HG03175 (cell line): ENCODE data around the gene FGFBP3.
"Not testable (repeated sequence)": the region's sequence is repeated elsewhere in the genome, so short reads cannot be mapped to it uniquely, and the experiment has no call there.

Experiments
- ATAC-seq: cut with Tn5 transposase; IDR thresholded peaks from one replicate; pipeline ENCODE4 v1.9.1; 2021; ENCODE audit warnings: mild to moderate bottlenecking, moderate library complexity; ENCODE audit not compliant: unreplicated experiment

FGFBP3 gene

GRCh38 chr10:91901784-91902677, 7.3 kb downstream of the FGFBP3 start:
- ATAC-seq = no peak

GRCh38 chr10:91897421-91897820, 11.9 kb downstream of the FGFBP3 start:
- ATAC-seq = no peak

- no peak for ATAC-seq
These were observed 13.0 kb downstream of the FGFBP3 start for GRCh38 chr10:91896212-91896756.

- ATAC-seq = not testable (repeated sequence)
These were observed 15.0 kb downstream of the FGFBP3 start for GRCh38 chr10:91894261-91894685.

GRCh38 chr10:91893051-91893450, 16.2 kb downstream of the FGFBP3 start:
- no peak for ATAC-seq

- ATAC-seq = no peak
These were observed 17.9 kb downstream of the FGFBP3 start for GRCh38 chr10:91891125-91892001.

- peak; percentile 56 for ATAC-seq
These were observed 21.8 kb downstream of the FGFBP3 start for GRCh38 chr10:91887272-91888076.

- no peak for ATAC-seq
These were observed 22.4 kb downstream of the FGFBP3 start for GRCh38 chr10:91886954-91887271.

GRCh38 chr10:91885362-91886079, 23.8 kb downstream of the FGFBP3 start:
- no peak for ATAC-seq

GRCh38 chr10:91884536-91884935, 24.8 kb downstream of the FGFBP3 start:
- ATAC-seq = no peak

- no peak for ATAC-seq
These were observed 25.5 kb downstream of the FGFBP3 start for GRCh38 chr10:91883549-91884444.

GRCh38 chr10:91880310-91880709, 29.0 kb downstream of the FGFBP3 start:
- ATAC-seq = no peak

- no peak for ATAC-seq
These were observed 29.6 kb downstream of the FGFBP3 start for GRCh38 chr10:91879515-91880170.

GRCh38 chr10:91875779-91876178, 33.5 kb downstream of the FGFBP3 start:
- ATAC-seq = no peak

- ATAC-seq = no peak
These were observed 34.1 kb downstream of the FGFBP3 start for GRCh38 chr10:91875156-91875555.

- ATAC-seq = no peak
These were observed 43.7 kb downstream of the FGFBP3 start for GRCh38 chr10:91865562-91866081.

- ATAC-seq = no peak
These were observed 44.5 kb downstream of the FGFBP3 start for GRCh38 chr10:91864744-91865143.

- no peak for ATAC-seq
These were observed 45.2 kb downstream of the FGFBP3 start for GRCh38 chr10:91864099-91864498.
